Osteocyte (in vitro differentiated cells): ENCODE results near the gene SH2D4B. TPM values are rescaled to one million over a fixed set of nuclear protein-coding genes. Genes with fewer than 3 reads are reported as not detected.

Experiments used
- DNase-seq: peaks from one replicate; pipeline ENCODE4 v3.0.0; 2021; ENCODE audit warnings: mixed read lengths; ENCODE audit not compliant: unreplicated experiment; ENCODE audit errors: extremely low spot score
- H3K27ac Mint-ChIP-seq: one replicate; pipeline ENCODE4 v1.8.0; 2021; ENCODE audit warnings: mild to moderate bottlenecking, mixed read lengths; ENCODE audit not compliant: unreplicated experiment
- H3K27me3 Mint-ChIP-seq: one replicate; pipeline ENCODE4 v1.8.0; 2021; ENCODE audit warnings: mixed read lengths; ENCODE audit not compliant: unreplicated experiment
- H3K36me3 Mint-ChIP-seq: one replicate; pipeline ENCODE4 v1.8.0; 2021; ENCODE audit warnings: mixed read lengths; ENCODE audit not compliant: unreplicated experiment
- H3K4me1 Mint-ChIP-seq: one replicate; pipeline ENCODE4 v1.8.0; 2021; ENCODE audit warnings: mixed read lengths; ENCODE audit not compliant: unreplicated experiment
- H3K4me3 Mint-ChIP-seq: one replicate; pipeline ENCODE4 v1.8.0; 2021; ENCODE audit warnings: mild to moderate bottlenecking, moderate library complexity, mixed read lengths; ENCODE audit not compliant: unreplicated experiment
- H3K9me3 Mint-ChIP-seq: one replicate; pipeline ENCODE4 v1.8.0; 2021; ENCODE audit warnings: mixed read lengths; ENCODE audit not compliant: unreplicated experiment
- CTCF ChIP-seq: fragments of 200-600 bp; sonication (generic); IDR thresholded peaks from 2 replicates; pipeline ENCODE4 v1.5.0; 2021; ENCODE audit warnings: antibody characterized with exemption, mild to moderate bottlenecking, moderate library complexity
- total RNA-seq: library from RNA; stranded (reverse); gene quantifications from 2 replicates; pipeline ENCODE4 v1.2.1, GENCODE V29; 2021

SH2D4B gene
- total RNA-seq, 1 donor from 2014 or later = not detected

DNA sequence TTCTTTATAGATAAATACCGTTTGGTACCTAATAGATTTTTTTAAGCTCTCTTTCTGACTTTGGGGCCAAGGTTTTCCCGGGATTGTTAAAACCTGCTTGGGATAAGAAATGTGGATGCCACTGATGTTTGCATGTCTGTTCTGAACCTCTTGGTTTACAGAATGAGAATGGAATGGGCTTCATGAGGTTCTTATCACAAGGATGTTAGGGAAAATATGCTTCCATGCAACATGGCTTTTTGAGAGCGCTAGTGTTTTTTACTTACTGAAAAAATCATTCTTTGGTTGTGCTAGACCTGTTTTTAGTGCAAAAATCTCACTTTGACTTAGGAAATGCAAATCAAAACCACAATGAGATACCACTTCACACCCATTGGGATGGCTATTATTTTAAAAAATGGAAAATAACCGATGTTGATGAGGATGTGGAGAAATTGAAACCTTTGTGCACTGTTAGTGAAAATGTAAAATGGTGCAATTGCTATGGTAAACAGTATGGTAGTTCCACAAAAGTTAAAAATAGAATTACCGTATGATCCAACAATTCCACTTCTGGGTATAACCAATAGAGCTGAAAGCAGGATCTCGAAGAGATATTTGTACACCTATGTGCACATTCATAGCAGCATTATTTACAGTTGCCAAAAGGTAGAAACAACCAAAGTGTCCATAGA, 44.7 kb upstream of the SH2D4B start:
- H3K27me3 Mint-ChIP-seq = no peaks in the 10 kb centered on the region
- H3K9me3 Mint-ChIP-seq = peaks cover 11% of the 10 kb centered on the region

DNA sequence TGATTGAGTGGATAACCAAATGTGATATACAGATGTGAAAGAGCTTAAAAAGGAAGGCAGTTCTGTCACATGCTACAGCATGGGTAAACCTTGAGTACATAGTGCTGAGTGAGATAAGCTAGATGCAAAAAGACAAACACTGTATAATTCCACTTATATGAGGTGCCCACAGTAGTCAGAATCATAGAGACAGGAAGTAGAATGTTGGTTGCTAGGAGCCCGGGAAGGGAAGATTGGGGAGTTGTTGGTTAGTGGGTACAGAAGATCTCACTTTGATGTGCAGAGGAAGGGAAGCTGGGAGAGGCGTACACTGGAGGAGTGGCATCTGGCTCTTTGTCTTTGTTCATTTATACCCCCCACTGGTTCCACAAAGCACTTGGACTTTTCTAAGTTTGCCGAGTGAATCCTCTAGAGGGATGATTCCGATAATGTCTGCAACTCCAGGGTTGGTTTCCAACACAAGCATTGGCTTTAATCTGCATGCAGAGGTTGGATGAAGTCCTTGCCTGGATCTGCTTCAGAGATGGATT, 44.1 kb upstream of the SH2D4B start:
- Mint-ChIP-seq H3K27me3 (no peaks in the 10 kb centered on the region), H3K4me3 (no peak overlapping the region), H3K36me3 (peaks cover 26% of the 10 kb centered on the region), H3K27ac (peak overlapping the region; percentile 80), H3K4me1 (peaks cover 39% of the 10 kb centered on the region), H3K9me3 (peaks cover 11% of the 10 kb centered on the region)
- DNase-seq = no peak
- TF ChIP-seq CTCF = no peak

More for the DNA sequence above, 44.7 kb upstream of the SH2D4B start:
- peaks cover 26% of the 10 kb centered on the region for H3K36me3 Mint-ChIP-seq
- DNase-seq = no peak
- H3K27ac Mint-ChIP-seq = peak overlapping the region; percentile 80
- no peak for TF ChIP-seq CTCF
- H3K4me3 Mint-ChIP-seq = no peak overlapping the region
- H3K4me1 Mint-ChIP-seq = peaks cover 33% of the 10 kb centered on the region

- DNase-seq = no peak
- peaks cover 14% of the 10 kb centered on the region for H3K36me3 Mint-ChIP-seq
- peaks cover 63% of the 10 kb centered on the region for H3K4me1 Mint-ChIP-seq
- no peak for TF ChIP-seq CTCF
- no peak overlapping the region for H3K27ac Mint-ChIP-seq
- H3K4me3 Mint-ChIP-seq = no peak overlapping the region
- no peaks in the 10 kb centered on the region for H3K27me3 Mint-ChIP-seq
- peaks cover 11% of the 10 kb centered on the region for H3K9me3 Mint-ChIP-seq
Observed at GRCh38 chr10:80496555-80497172, 41.0 kb upstream of the SH2D4B start.

DNA sequence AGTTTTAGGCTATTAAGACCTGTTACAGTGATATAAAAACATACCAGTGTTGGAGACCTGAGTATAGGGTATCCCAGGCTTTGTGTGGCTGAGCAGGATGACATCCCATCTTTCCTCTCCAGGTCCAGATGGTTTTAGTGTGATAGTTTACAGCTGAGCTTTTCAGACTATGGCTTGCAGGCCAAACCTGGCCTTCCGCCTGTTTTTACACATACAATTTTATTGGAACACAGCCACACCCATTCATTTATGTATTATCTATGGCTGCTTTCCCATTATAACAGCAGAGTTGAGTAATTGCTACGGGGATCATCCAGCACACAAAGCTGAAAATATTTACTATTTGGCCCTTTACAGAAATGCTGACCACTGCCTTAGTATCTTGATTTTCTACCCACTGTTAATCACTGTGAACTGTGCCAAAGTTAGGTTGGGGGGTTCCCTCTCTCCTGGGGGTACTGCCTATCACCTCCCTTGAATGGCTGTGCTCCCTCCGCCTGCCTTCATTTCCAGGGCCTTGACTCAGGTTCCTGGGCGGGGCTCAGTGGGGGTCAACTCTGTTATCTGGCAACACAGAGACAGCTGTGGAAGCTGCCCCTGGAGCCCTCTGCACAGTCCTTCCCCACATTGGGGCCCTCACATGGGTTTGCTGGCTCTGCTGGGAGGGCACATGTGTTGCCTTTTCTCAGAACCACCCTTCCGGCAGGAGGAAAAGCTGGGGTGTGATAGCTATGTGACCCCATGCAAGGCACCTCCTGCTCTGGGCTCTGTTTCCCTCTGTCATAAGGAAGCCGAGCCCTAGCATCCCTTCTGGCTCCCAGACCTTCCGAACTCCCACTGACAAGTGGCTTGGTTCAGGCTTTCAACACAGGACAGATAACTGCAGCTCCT, 40.3 kb upstream of the SH2D4B start:
- peak overlapping the region; percentile 73 for H3K27ac Mint-ChIP-seq
- H3K4me3 Mint-ChIP-seq = no peak overlapping the region
- peaks cover 12% of the 10 kb centered on the region for H3K36me3 Mint-ChIP-seq
- no peak for TF ChIP-seq CTCF
- no peaks in the 10 kb centered on the region for H3K27me3 Mint-ChIP-seq
- no peak for DNase-seq
- peaks cover 67% of the 10 kb centered on the region for H3K4me1 Mint-ChIP-seq
- H3K9me3 Mint-ChIP-seq = peaks cover 11% of the 10 kb centered on the region
